HFF-Myc (cell line): Measurements from ENCODE around the gene RPS6KA6.

ENCODE experiments used
- DNase-seq: peaks from one replicate; pipeline ENCODE4 v3.0.0-alpha.2; 2011; ENCODE audit warnings: low read depth; ENCODE audit errors: extremely low read depth
- H3K4me3 ChIP-seq: replicated peaks from 2 replicates; pipeline ENCODE4 v1.5.1; 2011; ENCODE audit warnings: low read depth, mild to moderate bottlenecking, control low read depth, low read length
- CTCF ChIP-seq: IDR thresholded peaks from 2 replicates; pipeline ENCODE4 v1.5.1; 2012; ENCODE audit warnings: mild to moderate bottlenecking, low read depth, low read length, control low read depth; ENCODE audit errors: missing control alignments

Gene RPS6KA6

GRCh38 chrX:84216881-84217280 is 28.9 kb upstream of the RPS6KA6 start:
- no peak overlapping the region for H3K4me3 ChIP-seq
- DNase-seq: no peak
- TF ChIP-seq CTCF: no peak

GRCh38 chrX:84216406-84216805 is 28.4 kb upstream of the RPS6KA6 start:
- no peak for TF ChIP-seq CTCF
- DNase-seq: no peak
- no peak overlapping the region for H3K4me3 ChIP-seq

- no peak overlapping the region for H3K4me3 ChIP-seq
- no peak for TF ChIP-seq CTCF
- no peak for DNase-seq
Measured at GRCh38 chrX:84205276-84205675, 17.3 kb upstream of the RPS6KA6 start.

GRCh38 chrX:84199688-84200087 is 11.7 kb upstream of the RPS6KA6 start:
- H3K4me3 ChIP-seq: no peak overlapping the region
- DNase-seq: no peak
- TF ChIP-seq CTCF: no peak

GRCh38 chrX:84197550-84197949 is 9.6 kb upstream of the RPS6KA6 start:
- no peak for DNase-seq
- no peak for TF ChIP-seq CTCF
- no peak overlapping the region for H3K4me3 ChIP-seq

GRCh38 chrX:84192006-84192405 is 4.0 kb upstream of the RPS6KA6 start:
- no peak for TF ChIP-seq CTCF
- H3K4me3 ChIP-seq: no peak overlapping the region
- DNase-seq: no peak

GRCh38 chrX:84189125-84189524 is 1.1 kb upstream of the RPS6KA6 start:
- TF ChIP-seq CTCF: no peak
- no peak overlapping the region for H3K4me3 ChIP-seq
- no peak for DNase-seq
